ENCODE results near the gene SINHCAF. TPM values are rescaled to one million over a fixed set of nuclear protein-coding genes. Genes with fewer than 3 reads are reported as not detected.
A peak's percentile ranks its signal among the peaks of the same experiment; 100 is the strongest.
"Not testable (repeated sequence)": the region's sequence is repeated elsewhere in the genome, so short reads cannot be mapped to it uniquely, and the experiment has no call there.

SINHCAF gene
- polyA plus RNA-seq (2013, experiment 1 of 2) = 229 TPM
- 222 TPM for polyA plus RNA-seq (2013, experiment 2 of 2)

GRCh38 chr12:31325877-31326631 is at the start of gene SINHCAF:
Gene SINHCAF, minus strand, starts transcription at chr12:31326150. Its CDS starts 27,946 bp downstream, at chr12:31298204.
- Histone ChIP-seq H3K9me3 (ENCODE audit: insufficient read depth, low read depth, low read length) (no peaks in the 10 kb centered on the region), H3K27ac (ENCODE audit: low read depth, low read length) (peak within 1 kb of the TSS; percentile 95), H3K4me1 (ENCODE audit: insufficient read depth, low read length) (peaks cover 28% of the 10 kb centered on the region), H3K27me3 (ENCODE audit: insufficient read depth, low read length) (no peaks in the 10 kb centered on the region), H3K4me3 (ENCODE audit: low read length) (peak within 1 kb of the TSS; percentile 95), H3K36me3 (ENCODE audit: insufficient read depth, low read length) (no peaks in the 10 kb centered on the region), H3K9ac (ENCODE audit: low read depth, low read length) (peak within 1 kb of the TSS; percentile 98)
- under 1% methylated on average over 53 of the region's 55 CpGs for WGBS

- 92% methylated on average over 6 of the region's 6 CpGs for WGBS
- not testable (repeated sequence) for H3K36me3 ChIP-seq (ENCODE audit: insufficient read depth, low read length); H3K27ac ChIP-seq (ENCODE audit: low read depth, low read length); H3K4me3 ChIP-seq (ENCODE audit: low read length); H3K9me3 ChIP-seq (ENCODE audit: insufficient read depth, low read depth, low read length); H3K27me3 ChIP-seq (ENCODE audit: insufficient read depth, low read length); H3K4me1 ChIP-seq (ENCODE audit: insufficient read depth, low read length); H3K9ac ChIP-seq (ENCODE audit: low read depth, low read length)
Measured at GRCh38 chr12:31375422-31375821, 49.5 kb upstream of the SINHCAF start.

GRCh38 chr12:31371256-31371620 is 45.3 kb upstream of the SINHCAF start:
- H3K27ac ChIP-seq (ENCODE audit: low read depth, low read length) = peak overlapping the region; percentile 95
- H3K27me3 ChIP-seq (ENCODE audit: insufficient read depth, low read length) = no peaks in the 10 kb centered on the region
- H3K9ac ChIP-seq (ENCODE audit: low read depth, low read length) = peak overlapping the region; percentile 84
- H3K4me1 ChIP-seq (ENCODE audit: insufficient read depth, low read length) = peaks cover 30% of the 10 kb centered on the region
- 16% methylated on average over 2 of the region's 2 CpGs for WGBS
- H3K9me3 ChIP-seq (ENCODE audit: insufficient read depth, low read depth, low read length) = no peaks in the 10 kb centered on the region
- H3K36me3 ChIP-seq (ENCODE audit: insufficient read depth, low read length) = no peaks in the 10 kb centered on the region
- H3K4me3 ChIP-seq (ENCODE audit: low read length) = peak overlapping the region; percentile 53

- 7% methylated on average over 10 of the region's 10 CpGs for WGBS
- H3K4me3 ChIP-seq (ENCODE audit: low read length) = peak overlapping the region; percentile 53
- H3K27ac ChIP-seq (ENCODE audit: low read depth, low read length) = peak overlapping the region; percentile 95
Measured at GRCh38 chr12:31370531-31371255, 44.7 kb upstream of the SINHCAF start.

GRCh38 chr12:31369712-31370521 is 44.0 kb upstream of the SINHCAF start:
- Histone ChIP-seq H3K27ac (ENCODE audit: low read depth, low read length) (peak overlapping the region; percentile 95), H3K27me3 (ENCODE audit: insufficient read depth, low read length) (no peaks in the 10 kb centered on the region), H3K9me3 (ENCODE audit: insufficient read depth, low read depth, low read length) (no peaks in the 10 kb centered on the region), H3K9ac (ENCODE audit: low read depth, low read length) (peak overlapping the region; percentile 84), H3K36me3 (ENCODE audit: insufficient read depth, low read length) (no peaks in the 10 kb centered on the region), H3K4me3 (ENCODE audit: low read length) (peak overlapping the region; percentile 53), H3K4me1 (ENCODE audit: insufficient read depth, low read length) (peaks cover 30% of the 10 kb centered on the region)
- WGBS = 25% methylated on average over 19 of the region's 21 CpGs

More at GRCh38 chr12:31370531-31371255, 44.7 kb upstream of the SINHCAF start:
- Histone ChIP-seq H3K27me3 (ENCODE audit: insufficient read depth, low read length) (no peaks in the 10 kb centered on the region), H3K9ac (ENCODE audit: low read depth, low read length) (peak overlapping the region; percentile 84), H3K9me3 (ENCODE audit: insufficient read depth, low read depth, low read length) (no peaks in the 10 kb centered on the region), H3K36me3 (ENCODE audit: insufficient read depth, low read length) (no peaks in the 10 kb centered on the region), H3K4me1 (ENCODE audit: insufficient read depth, low read length) (peaks cover 30% of the 10 kb centered on the region)

GRCh38 chr12:31368666-31369361 is 42.9 kb upstream of the SINHCAF start:
- Histone ChIP-seq H3K9me3 (ENCODE audit: insufficient read depth, low read depth, low read length) (no peaks in the 10 kb centered on the region), H3K27ac (ENCODE audit: low read depth, low read length) (peak overlapping the region; percentile 95), H3K36me3 (ENCODE audit: insufficient read depth, low read length) (no peaks in the 10 kb centered on the region), H3K4me3 (ENCODE audit: low read length) (peak overlapping the region; percentile 53; the same call in 1 of the 2 replicates), H3K4me1 (ENCODE audit: insufficient read depth, low read length) (peaks cover 32% of the 10 kb centered on the region), H3K27me3 (ENCODE audit: insufficient read depth, low read length) (no peaks in the 10 kb centered on the region), H3K9ac (ENCODE audit: low read depth, low read length) (peak overlapping the region; percentile 84)
- 28% methylated on average over 8 of the region's 8 CpGs for WGBS

- H3K36me3 ChIP-seq (ENCODE audit: insufficient read depth, low read length) = no peaks in the 10 kb centered on the region
- H3K9ac ChIP-seq (ENCODE audit: low read depth, low read length) = no peak overlapping the region
- H3K4me3 ChIP-seq (ENCODE audit: low read length) = no peak overlapping the region
- 95% methylated on average over 11 of the region's 11 CpGs for WGBS
- peaks cover 51% of the 10 kb centered on the region for H3K4me1 ChIP-seq (ENCODE audit: insufficient read depth, low read length)
- H3K9me3 ChIP-seq (ENCODE audit: insufficient read depth, low read depth, low read length) = no peaks in the 10 kb centered on the region
- no peak overlapping the region for H3K27ac ChIP-seq (ENCODE audit: low read depth, low read length)
- H3K27me3 ChIP-seq (ENCODE audit: insufficient read depth, low read length) = no peaks in the 10 kb centered on the region
Measured at GRCh38 chr12:31366104-31366621, 40.2 kb upstream of the SINHCAF start.

- H3K4me1 ChIP-seq (ENCODE audit: insufficient read depth, low read length) = peaks cover 34% of the 10 kb centered on the region
- no peaks in the 10 kb centered on the region for H3K9me3 ChIP-seq (ENCODE audit: insufficient read depth, low read depth, low read length)
- no peaks in the 10 kb centered on the region for H3K36me3 ChIP-seq (ENCODE audit: insufficient read depth, low read length)
- no peaks in the 10 kb centered on the region for H3K27me3 ChIP-seq (ENCODE audit: insufficient read depth, low read length)
- no peak overlapping the region for H3K27ac ChIP-seq (ENCODE audit: low read depth, low read length)
- 88% methylated on average over 2 of the region's 2 CpGs for WGBS
- H3K4me3 ChIP-seq (ENCODE audit: low read length) = no peak overlapping the region
- H3K9ac ChIP-seq (ENCODE audit: low read depth, low read length) = no peak overlapping the region
Measured at GRCh38 chr12:31363831-31364230, 37.9 kb upstream of the SINHCAF start.

- Histone ChIP-seq H3K9ac (ENCODE audit: low read depth, low read length) (peak overlapping the region; percentile 68; the same call in 1 of the 2 replicates), H3K4me3 (ENCODE audit: low read length) (no peak overlapping the region)
- WGBS = 74% methylated on average over 6 of the region's 6 CpGs
Measured at GRCh38 chr12:31363416-31363809, 37.5 kb upstream of the SINHCAF start.

GRCh38 chr12:31362759-31363415 is 36.9 kb upstream of the SINHCAF start:
- 24% methylated on average over 5 of the region's 6 CpGs for WGBS
- Histone ChIP-seq H3K9me3 (ENCODE audit: insufficient read depth, low read depth, low read length) (no peaks in the 10 kb centered on the region), H3K4me1 (ENCODE audit: insufficient read depth, low read length) (peaks cover 28% of the 10 kb centered on the region), H3K9ac (ENCODE audit: low read depth, low read length) (peak overlapping the region; percentile 68), H3K4me3 (ENCODE audit: low read length) (peak overlapping the region; percentile 29), H3K27ac (ENCODE audit: low read depth, low read length) (peak overlapping the region; percentile 94), H3K27me3 (ENCODE audit: insufficient read depth, low read length) (no peaks in the 10 kb centered on the region), H3K36me3 (ENCODE audit: insufficient read depth, low read length) (no peaks in the 10 kb centered on the region)

More at GRCh38 chr12:31363416-31363809, 37.5 kb upstream of the SINHCAF start:
- Histone ChIP-seq H3K9me3 (ENCODE audit: insufficient read depth, low read depth, low read length) (no peaks in the 10 kb centered on the region), H3K36me3 (ENCODE audit: insufficient read depth, low read length) (no peaks in the 10 kb centered on the region), H3K27me3 (ENCODE audit: insufficient read depth, low read length) (no peaks in the 10 kb centered on the region), H3K4me1 (ENCODE audit: insufficient read depth, low read length) (peaks cover 30% of the 10 kb centered on the region), H3K27ac (ENCODE audit: low read depth, low read length) (peak overlapping the region; percentile 94; the same call in 1 of the 2 replicates)

Data from HUES64 (cell line).